ENCODE results near the gene ATXN10.

ATXN10 gene

DNA sequence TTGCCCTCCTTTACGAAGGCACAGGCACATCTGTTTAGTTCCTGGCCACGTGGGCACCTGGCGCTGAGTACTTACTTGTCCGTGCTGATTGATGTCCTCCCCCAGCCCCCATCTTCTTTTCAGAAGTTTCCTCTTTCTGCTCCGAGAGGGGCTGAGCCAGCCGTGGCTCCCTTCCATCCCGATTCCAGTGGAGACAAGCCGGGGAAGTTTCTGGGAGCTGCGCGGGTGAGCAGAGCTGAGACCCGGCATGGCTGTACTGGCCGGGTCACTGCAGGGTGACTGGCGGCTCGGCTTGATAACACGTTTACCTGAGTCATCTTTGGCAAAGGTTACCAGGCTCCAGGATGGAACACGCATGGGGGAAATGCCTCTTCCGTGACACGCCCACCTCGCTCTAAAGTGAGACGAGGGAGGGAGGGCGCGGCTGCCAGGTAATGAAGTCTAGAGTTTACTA is 45.4 kb upstream of the ATXN10 start:
- no peaks in the 10 kb centered on the region for H3K27me3 ChIP-seq (ENCODE audit: insufficient read depth, poor library complexity, severe bottlenecking)
- H3K4me3 ChIP-seq (replicated peaks; ENCODE audit: insufficient read depth, low read length): no peak overlapping the region
- TF ChIP-seq, protein P1, sequence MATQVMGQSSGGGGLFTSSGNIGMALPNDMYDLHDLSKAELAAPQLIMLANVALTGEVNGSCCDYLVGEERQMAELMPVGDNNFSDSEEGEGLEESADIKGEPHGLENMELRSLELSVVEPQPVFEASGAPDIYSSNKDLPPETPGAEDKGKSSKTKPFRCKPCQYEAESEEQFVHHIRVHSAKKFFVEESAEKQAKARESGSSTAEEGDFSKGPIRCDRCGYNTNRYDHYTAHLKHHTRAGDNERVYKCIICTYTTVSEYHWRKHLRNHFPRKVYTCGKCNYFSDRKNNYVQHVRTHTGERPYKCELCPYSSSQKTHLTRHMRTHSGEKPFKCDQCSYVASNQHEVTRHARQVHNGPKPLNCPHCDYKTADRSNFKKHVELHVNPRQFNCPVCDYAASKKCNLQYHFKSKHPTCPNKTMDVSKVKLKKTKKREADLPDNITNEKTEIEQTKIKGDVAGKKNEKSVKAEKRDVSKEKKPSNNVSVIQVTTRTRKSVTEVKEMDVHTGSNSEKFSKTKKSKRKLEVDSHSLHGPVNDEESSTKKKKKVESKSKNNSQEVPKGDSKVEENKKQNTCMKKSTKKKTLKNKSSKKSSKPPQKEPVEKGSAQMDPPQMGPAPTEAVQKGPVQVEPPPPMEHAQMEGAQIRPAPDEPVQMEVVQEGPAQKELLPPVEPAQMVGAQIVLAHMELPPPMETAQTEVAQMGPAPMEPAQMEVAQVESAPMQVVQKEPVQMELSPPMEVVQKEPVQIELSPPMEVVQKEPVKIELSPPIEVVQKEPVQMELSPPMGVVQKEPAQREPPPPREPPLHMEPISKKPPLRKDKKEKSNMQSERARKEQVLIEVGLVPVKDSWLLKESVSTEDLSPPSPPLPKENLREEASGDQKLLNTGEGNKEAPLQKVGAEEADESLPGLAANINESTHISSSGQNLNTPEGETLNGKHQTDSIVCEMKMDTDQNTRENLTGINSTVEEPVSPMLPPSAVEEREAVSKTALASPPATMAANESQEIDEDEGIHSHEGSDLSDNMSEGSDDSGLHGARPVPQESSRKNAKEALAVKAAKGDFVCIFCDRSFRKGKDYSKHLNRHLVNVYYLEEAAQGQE (IDR thresholded peaks at IDR 0.05; ENCODE audit: insufficient replicate concordance, low read depth): no peak
- TF ChIP-seq POLR2AphosphoS5 (IDR thresholded peaks at IDR 0.05; ENCODE audit: low read depth) (no peak), GABPA (IDR thresholded peaks at IDR 0.05; ENCODE audit: low read depth) (no peak), SPI1 (IDR thresholded peaks at IDR 0.05; ENCODE audit: borderline replicate concordance, low read depth) (no peak)
- TF ChIP-seq, protein P2, sequence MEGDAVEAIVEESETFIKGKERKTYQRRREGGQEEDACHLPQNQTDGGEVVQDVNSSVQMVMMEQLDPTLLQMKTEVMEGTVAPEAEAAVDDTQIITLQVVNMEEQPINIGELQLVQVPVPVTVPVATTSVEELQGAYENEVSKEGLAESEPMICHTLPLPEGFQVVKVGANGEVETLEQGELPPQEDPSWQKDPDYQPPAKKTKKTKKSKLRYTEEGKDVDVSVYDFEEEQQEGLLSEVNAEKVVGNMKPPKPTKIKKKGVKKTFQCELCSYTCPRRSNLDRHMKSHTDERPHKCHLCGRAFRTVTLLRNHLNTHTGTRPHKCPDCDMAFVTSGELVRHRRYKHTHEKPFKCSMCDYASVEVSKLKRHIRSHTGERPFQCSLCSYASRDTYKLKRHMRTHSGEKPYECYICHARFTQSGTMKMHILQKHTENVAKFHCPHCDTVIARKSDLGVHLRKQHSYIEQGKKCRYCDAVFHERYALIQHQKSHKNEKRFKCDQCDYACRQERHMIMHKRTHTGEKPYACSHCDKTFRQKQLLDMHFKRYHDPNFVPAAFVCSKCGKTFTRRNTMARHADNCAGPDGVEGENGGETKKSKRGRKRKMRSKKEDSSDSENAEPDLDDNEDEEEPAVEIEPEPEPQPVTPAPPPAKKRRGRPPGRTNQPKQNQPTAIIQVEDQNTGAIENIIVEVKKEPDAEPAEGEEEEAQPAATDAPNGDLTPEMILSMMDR (IDR thresholded peaks at IDR 0.05; ENCODE audit: insufficient read depth, low read length): no peak
- DNase-seq (ENCODE audit: low read depth in 1 of 2, low spot score in 1 of 2): no peak
- H3K27ac ChIP-seq (replicated peaks): no peak overlapping the region

DNA sequence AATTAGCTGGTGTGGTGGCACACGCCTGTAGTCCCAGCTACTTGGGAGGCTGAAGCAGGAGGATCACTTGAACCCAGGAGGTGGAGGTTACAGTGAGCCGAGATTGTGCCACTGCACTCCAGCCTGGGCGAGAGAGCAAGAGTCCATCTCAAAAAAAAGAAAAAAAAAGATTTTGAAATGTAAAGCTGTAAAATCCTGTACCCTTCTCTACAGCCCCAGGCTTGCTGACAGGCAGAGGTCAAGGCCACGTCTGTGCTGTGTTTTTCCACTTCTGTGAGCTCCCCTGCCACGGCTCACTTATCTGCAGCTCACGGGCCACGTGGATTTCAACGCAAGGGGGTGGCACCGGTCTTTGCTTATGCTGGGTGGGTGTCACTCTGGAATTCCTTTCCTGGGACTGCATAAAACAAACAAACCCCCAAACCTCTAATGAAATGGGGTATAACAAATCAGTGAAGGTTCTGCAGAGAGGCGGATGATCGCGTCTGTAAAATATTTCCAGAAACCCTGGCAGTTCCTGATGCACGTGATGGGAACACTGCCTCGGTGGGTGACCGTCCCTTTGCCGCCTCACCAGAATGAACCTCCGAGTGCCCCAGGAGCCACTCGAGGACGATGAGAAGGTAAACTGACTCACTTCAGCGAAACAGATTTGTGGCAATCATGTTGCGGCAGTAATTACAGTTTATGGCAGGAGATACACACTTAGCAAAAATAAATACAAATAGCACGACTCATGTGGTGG is 44.0 kb upstream of the ATXN10 start:
- no peaks in the 10 kb centered on the region for H3K27me3 ChIP-seq (ENCODE audit: insufficient read depth, poor library complexity, severe bottlenecking)
- no peak for DNase-seq (ENCODE audit: low read depth in 1 of 2, low spot score in 1 of 2)
- H3K4me3 ChIP-seq (replicated peaks; ENCODE audit: insufficient read depth, low read length): no peak overlapping the region
- no peak overlapping the region for H3K27ac ChIP-seq (replicated peaks)
- TF ChIP-seq, protein P2 (IDR thresholded peaks at IDR 0.05; ENCODE audit: insufficient read depth, low read length): no peak
- no peak for TF ChIP-seq GABPA (IDR thresholded peaks at IDR 0.05; ENCODE audit: low read depth)

GRCh38 chr22:45628515-45628914 is 43.1 kb upstream of the ATXN10 start:
- H3K27ac ChIP-seq (replicated peaks): no peak overlapping the region
- no peak for DNase-seq (ENCODE audit: low read depth in 1 of 2, low spot score in 1 of 2)
- H3K27me3 ChIP-seq (ENCODE audit: insufficient read depth, poor library complexity, severe bottlenecking): no peaks in the 10 kb centered on the region

GRCh38 chr22:45629469-45630089 is 42.1 kb upstream of the ATXN10 start:
- Histone ChIP-seq H3K27me3 (ENCODE audit: insufficient read depth, poor library complexity, severe bottlenecking) (no peaks in the 10 kb centered on the region), H3K4me3 (replicated peaks; ENCODE audit: insufficient read depth, low read length) (no peak overlapping the region), H3K27ac (replicated peaks) (no peak overlapping the region)
- TF ChIP-seq SPI1 (IDR thresholded peaks at IDR 0.05; ENCODE audit: borderline replicate concordance, low read depth) (no peak), GABPA (IDR thresholded peaks at IDR 0.05; ENCODE audit: low read depth) (no peak), POLR2AphosphoS5 (IDR thresholded peaks at IDR 0.05; ENCODE audit: low read depth) (no peak)
- TF ChIP-seq, protein P1 (IDR thresholded peaks at IDR 0.05; ENCODE audit: insufficient replicate concordance, low read depth): no peak
- TF ChIP-seq, protein P2 (IDR thresholded peaks at IDR 0.05; ENCODE audit: insufficient read depth, low read length): no peak
- no peak for DNase-seq (ENCODE audit: low read depth in 1 of 2, low spot score in 1 of 2)

More at GRCh38 chr22:45628515-45628914, 43.1 kb upstream of the ATXN10 start:
- H3K4me3 ChIP-seq (replicated peaks; ENCODE audit: insufficient read depth, low read length): no peak overlapping the region
- TF ChIP-seq POLR2AphosphoS5 (IDR thresholded peaks at IDR 0.05; ENCODE audit: low read depth) (no peak), SPI1 (IDR thresholded peaks at IDR 0.05; ENCODE audit: borderline replicate concordance, low read depth) (no peak)
- TF ChIP-seq, protein P2 (IDR thresholded peaks at IDR 0.05; ENCODE audit: insufficient read depth, low read length): no peak

Data from HL-60 (cell line).